ENCODE results near the gene STX10.

STX10 gene

GRCh38 chr19:13119627-13120026, 30.5 kb downstream of the STX10 start:
- no peak for DNase-seq (ENCODE audit: low read depth)

DNA sequence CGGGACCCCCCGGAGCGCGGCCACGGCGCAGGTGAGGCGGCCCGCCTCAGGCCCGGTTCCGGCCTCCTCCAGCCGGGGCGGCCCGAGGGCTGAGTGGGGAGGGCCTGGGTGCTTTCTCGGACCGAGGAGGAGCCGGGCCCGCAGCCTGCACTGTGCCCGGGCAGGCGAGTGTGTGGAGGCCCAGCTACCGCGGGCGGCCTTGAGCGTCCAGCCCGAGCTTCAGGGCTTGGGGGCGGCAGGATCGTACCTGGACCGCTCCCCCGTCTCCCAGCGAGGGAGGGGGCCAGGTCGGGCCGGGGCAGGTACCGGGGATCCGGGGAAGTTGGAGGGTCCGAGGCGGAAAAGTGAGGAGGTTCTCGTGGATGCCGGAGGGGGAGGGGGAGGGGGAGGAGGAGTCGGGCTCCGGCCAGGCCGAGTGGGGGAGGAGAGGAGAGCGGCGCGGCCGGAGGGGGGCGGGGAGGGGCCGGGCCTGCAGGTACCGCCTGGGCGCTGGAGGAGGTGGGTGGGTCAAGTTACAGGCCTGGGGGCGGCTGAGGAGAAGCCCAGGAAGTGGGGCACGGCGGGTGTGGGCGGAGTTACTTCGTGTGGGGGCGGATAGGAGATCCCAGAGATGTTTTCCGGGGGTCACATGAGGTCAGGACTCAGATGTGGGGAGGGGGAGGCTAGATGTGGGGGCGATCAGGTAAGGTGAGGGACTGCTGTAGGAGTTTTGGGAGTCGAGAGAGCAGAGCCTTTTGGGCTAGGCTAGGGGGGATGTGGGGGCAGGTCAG, 31.6 kb downstream of the STX10 start:
- DNase-seq (ENCODE audit: low read depth) = no peak

GRCh38 chr19:13117772-13118423, 32.3 kb downstream of the STX10 start, which contains the start of gene NACC1:
TSS of gene NACC1 (plus strand) at chr19:13118264. CDS start at chr19:13135208, 16,944 bp downstream.
- peak; percentile 82 for DNase-seq (ENCODE audit: low read depth)

GRCh38 chr19:13117176-13117771, 32.9 kb downstream of the STX10 start:
- no peak for DNase-seq (ENCODE audit: low read depth)

GRCh38 chr19:13116282-13117175, 33.6 kb downstream of the STX10 start, which contains the start of gene TRMT1:
TSS of gene TRMT1 (minus strand) at chr19:13116740. CDS start at chr19:13116399, 341 bp downstream.
- peak; percentile 86 for DNase-seq (ENCODE audit: low read depth)

DNA sequence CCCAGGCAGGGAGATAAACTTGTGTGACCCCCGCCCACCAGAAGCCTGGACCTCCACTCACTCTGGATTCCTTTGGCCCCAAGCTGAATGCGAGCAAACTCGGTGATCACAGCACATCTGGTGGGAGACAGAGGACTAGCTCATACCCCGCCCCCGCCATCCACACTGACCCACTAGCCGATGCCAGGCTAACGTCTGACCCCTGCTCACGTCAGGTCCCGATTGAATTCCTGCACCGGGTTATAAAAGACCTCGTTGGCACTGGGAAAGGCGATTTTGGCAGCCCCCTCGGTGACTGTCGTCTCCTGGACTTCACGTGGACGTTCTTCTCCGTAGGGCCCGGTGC, 34.3 kb downstream of the STX10 start:
- DNase-seq (ENCODE audit: low read depth) = no peak

DNA sequence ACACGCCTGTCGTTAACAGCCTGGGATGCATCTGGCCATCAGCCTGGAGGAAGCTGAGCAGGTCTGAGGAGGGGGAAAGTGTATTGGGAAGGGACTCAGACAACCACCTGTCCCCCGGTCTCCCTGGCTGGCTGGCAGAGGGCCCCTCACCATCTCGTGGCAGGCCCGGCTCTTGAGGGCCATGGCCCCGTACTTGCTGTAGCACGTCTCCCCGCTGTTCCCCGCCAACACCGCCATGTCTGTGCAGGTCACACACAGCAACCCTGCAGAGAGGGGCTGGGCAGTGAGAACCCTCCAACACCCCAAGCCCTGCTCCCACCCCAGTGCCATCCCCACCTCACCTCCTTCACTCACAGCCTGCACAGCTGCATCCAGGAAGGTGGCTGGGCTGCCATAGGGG, 37.6 kb downstream of the STX10 start:
- no peak for DNase-seq (ENCODE audit: low read depth)

GRCh38 chr19:13110099-13110610, 40.0 kb downstream of the STX10 start:
- DNase-seq (ENCODE audit: low read depth) = no peak

DNA sequence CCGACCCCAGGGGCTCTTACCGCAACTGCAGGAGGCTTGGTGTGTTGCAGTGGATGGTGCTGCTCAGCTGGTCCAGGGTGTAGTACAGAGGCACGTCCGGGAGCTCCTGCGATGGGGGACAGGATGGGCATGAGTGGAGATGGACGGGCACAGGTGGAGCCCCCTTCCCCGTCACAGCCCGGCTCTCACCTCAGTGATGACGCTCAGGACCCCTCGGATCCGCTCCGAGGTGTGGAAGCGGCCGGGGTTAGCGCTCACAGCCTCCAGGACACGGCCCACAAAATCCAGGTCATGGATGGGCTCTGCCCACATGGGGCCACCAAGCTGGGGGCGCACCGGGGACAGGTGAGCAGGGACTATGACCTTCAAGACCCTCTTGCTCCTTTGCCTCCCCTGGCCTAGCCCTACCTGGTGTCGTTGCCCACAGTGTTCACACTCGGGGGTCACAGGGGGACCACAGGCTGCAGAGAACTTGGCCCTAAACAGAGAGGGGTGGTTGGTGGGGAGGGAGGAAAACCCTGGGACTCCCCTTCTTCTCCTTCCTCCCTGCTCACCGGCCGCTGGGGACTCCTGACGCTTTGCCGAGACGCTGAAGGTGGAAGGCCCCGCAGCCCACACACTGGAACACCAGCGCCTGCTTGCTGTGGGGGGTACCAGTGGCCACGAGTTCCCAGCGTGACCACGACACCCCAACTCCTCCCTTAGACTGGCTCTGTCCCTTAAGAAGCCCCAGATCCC, 40.6 kb downstream of the STX10 start:
- no peak for DNase-seq (ENCODE audit: low read depth)

- DNase-seq (ENCODE audit: low read depth) = no peak
Observed at GRCh38 chr19:13104848-13105711, 45.1 kb downstream of the STX10 start.

DNA sequence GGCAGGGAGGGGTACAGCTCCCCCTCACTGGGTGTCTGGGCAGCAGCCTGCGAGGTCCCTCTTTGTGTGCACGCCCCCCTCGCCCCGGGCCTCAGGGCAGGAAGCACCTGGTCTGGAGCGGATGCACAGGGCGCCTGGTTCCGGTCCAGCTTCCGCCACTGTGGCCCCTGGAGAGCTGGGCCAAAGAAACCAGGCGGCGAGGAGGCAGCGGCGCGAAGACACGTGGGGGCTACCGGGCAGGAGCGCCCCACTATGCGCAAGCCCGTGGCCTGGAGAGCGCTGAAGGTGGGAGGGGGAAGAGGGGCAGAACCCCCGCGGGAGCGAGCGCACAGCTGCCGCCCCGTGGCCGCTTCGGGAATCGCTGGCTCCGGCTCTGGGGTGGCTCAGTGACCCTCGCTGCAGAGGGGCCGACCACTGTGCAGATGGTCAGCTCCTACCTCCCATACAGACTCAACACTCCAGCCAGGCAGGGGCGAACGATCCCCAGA, 45.8 kb downstream of the STX10 start:
- DNase-seq (ENCODE audit: low read depth) = no peak

- DNase-seq (ENCODE audit: low read depth) = no peak
Observed at GRCh38 chr19:13103581-13104359, 46.4 kb downstream of the STX10 start.

- DNase-seq (ENCODE audit: low read depth) = no peak
Observed at GRCh38 chr19:13102666-13103580, 47.3 kb downstream of the STX10 start, which contains the start of gene LYL1. TSS of gene LYL1 (minus strand) at chr19:13102858. CDS start at chr19:13101171, 1,687 bp downstream.

DNA sequence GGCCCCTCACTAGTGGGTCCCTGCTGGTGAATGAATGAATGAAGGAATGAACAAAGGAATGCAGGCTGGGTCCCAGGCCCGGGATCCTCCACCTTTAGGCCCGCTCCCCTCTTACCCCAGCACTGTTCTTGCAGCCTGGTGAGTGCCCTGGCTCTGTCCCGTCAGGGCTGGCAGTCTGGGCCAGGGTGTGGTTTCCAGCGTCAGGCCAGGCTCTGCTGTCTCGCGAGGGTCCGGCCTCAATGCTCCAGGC, 47.8 kb downstream of the STX10 start:
- no peak for DNase-seq (ENCODE audit: low read depth)

- no peak for DNase-seq (ENCODE audit: low read depth)
Observed at GRCh38 chr19:13101590-13102415, 48.4 kb downstream of the STX10 start.

- DNase-seq (ENCODE audit: low read depth) = no peak
Observed at GRCh38 chr19:13100841-13101589, 49.2 kb downstream of the STX10 start.

Measured in T follicular helper cell (primary cell).